Keratinocyte (primary cell): ENCODE data around the gene C2orf78.

Experiments
- CTCF ChIP-seq, 3 experiments: IDR thresholded peaks in 1 of 3; conservative IDR thresholded peaks in 1 of 3; optimal IDR thresholded peaks in 1 of 3; 2 replicates in 2 of 3; 3 replicates in 1 of 3; pipeline versions ENCODE3 to v1.5.1; 2011; ENCODE audit warnings: low read length in 3 of 3, mild to moderate bottlenecking in 3 of 3, moderate library complexity in 2 of 3, control low read depth in 1 of 3, inconsistent platforms in 1 of 3; ENCODE audit not compliant: insufficient read depth in 2 of 3; ENCODE audit errors: extremely low read depth in 1 of 3
- EZH2 ChIP-seq: IDR thresholded peaks from one replicate; pipeline ENCODE4 v1.6.1; 2012; ENCODE audit warnings: inconsistent platforms, mild to moderate bottlenecking, low read length, moderate library complexity

GRCh38 chr2:73856214-73856613, 72.2 kb downstream of the C2orf78 start:
- no peak for TF ChIP-seq EZH2
- no peak for TF ChIP-seq CTCF (optimal IDR thresholded peaks at IDR 0.05 in 1 of 3, IDR thresholded peaks at IDR 0.05 in 1 of 3, conservative IDR thresholded peaks at IDR 0.05 in 1 of 3; ENCODE audit: extremely low read depth in 1 of 3, insufficient read depth in 2 of 3, low read length in 3 of 3)
